ENCODE results near the gene PYDC1.
"Not testable (repeated sequence)": the region's sequence is repeated elsewhere in the genome, so short reads cannot be mapped to it uniquely, and the experiment has no call there.

The PYDC1 gene

GRCh38 chr16:31184888-31185287 lies 32.0 kb downstream of the PYDC1 start:
- Histone ChIP-seq H3K9me3 (ENCODE audit: control insufficient read depth, insufficient read depth, low read length) (no peaks in the 10 kb centered on the region), H3K36me3 (ENCODE audit: insufficient read depth, low read length) (peaks cover 67% of the 10 kb centered on the region), H3K9ac (ENCODE audit: low read depth, low read length) (no peak overlapping the region), H3K4me1 (ENCODE audit: insufficient read depth, low read length) (peaks cover 2% of the 10 kb centered on the region; the same call in 1 of the 2 replicates)

- H3K36me3 ChIP-seq (ENCODE audit: insufficient read depth, low read length): peaks cover 56% of the 10 kb centered on the region
- H3K9me3 ChIP-seq (ENCODE audit: control insufficient read depth, insufficient read depth, low read length): no peaks in the 10 kb centered on the region
- no peak overlapping the region for H3K9ac ChIP-seq (ENCODE audit: low read depth, low read length)
- peaks cover 2% of the 10 kb centered on the region; the same call in 1 of the 2 replicates for H3K4me1 ChIP-seq (ENCODE audit: insufficient read depth, low read length)
Observed at GRCh38 chr16:31183432-31184428, 33.2 kb downstream of the PYDC1 start.

GRCh38 chr16:31182391-31182790 lies 34.5 kb downstream of the PYDC1 start:
- H3K9me3 ChIP-seq (ENCODE audit: control insufficient read depth, insufficient read depth, low read length): no peaks in the 10 kb centered on the region
- H3K36me3 ChIP-seq (ENCODE audit: insufficient read depth, low read length): peaks cover 42% of the 10 kb centered on the region
- peaks cover 2% of the 10 kb centered on the region; the same call in 1 of the 2 replicates for H3K4me1 ChIP-seq (ENCODE audit: insufficient read depth, low read length)
- H3K9ac ChIP-seq (ENCODE audit: low read depth, low read length): peak overlapping the region; percentile 77; the same call in 1 of the 2 replicates

GRCh38 chr16:31181102-31181830 lies 35.7 kb downstream of the PYDC1 start:
- Histone ChIP-seq H3K4me1 (ENCODE audit: insufficient read depth, low read length) (peaks cover 2% of the 10 kb centered on the region; the same call in 1 of the 2 replicates), H3K9me3 (ENCODE audit: control insufficient read depth, insufficient read depth, low read length) (no peaks in the 10 kb centered on the region), H3K36me3 (ENCODE audit: insufficient read depth, low read length) (peaks cover 31% of the 10 kb centered on the region)

GRCh38 chr16:31179747-31180459 lies 37.0 kb downstream of the PYDC1 start, which contains the start of gene FUS:
TSS of gene FUS (plus strand) at chr16:31180139. CDS start at chr16:31180215, 76 bp downstream.
- Histone ChIP-seq H3K9ac (ENCODE audit: low read depth, low read length) (peak within 1 kb of the TSS; percentile 77), H3K9me3 (ENCODE audit: control insufficient read depth, insufficient read depth, low read length) (no peaks in the 10 kb centered on the region), H3K4me1 (ENCODE audit: insufficient read depth, low read length) (peaks cover 2% of the 10 kb centered on the region; the same call in 1 of the 2 replicates), H3K36me3 (ENCODE audit: insufficient read depth, low read length) (peaks cover 18% of the 10 kb centered on the region)

More at GRCh38 chr16:31181102-31181830, 35.7 kb downstream of the PYDC1 start:
- H3K9ac ChIP-seq (ENCODE audit: low read depth, low read length): peak overlapping the region; percentile 77

- no peaks in the 10 kb centered on the region for H3K9me3 ChIP-seq (ENCODE audit: control insufficient read depth, insufficient read depth, low read length)
- peaks cover 2% of the 10 kb centered on the region; the same call in 1 of the 2 replicates for H3K4me1 ChIP-seq (ENCODE audit: insufficient read depth, low read length)
- H3K9ac ChIP-seq (ENCODE audit: low read depth, low read length): peak overlapping the region; percentile 77
- H3K36me3 ChIP-seq (ENCODE audit: insufficient read depth, low read length): peaks cover 18% of the 10 kb centered on the region
Observed at GRCh38 chr16:31179219-31179746, 37.7 kb downstream of the PYDC1 start.

- 0 out of 2 replicates have a peak, but pooled peaks cover under 1% of the 10 kb centered on the region for H3K36me3 ChIP-seq (ENCODE audit: insufficient read depth, low read length)
- H3K9me3 ChIP-seq (ENCODE audit: control insufficient read depth, insufficient read depth, low read length): no peaks in the 10 kb centered on the region
- no peak overlapping the region for H3K9ac ChIP-seq (ENCODE audit: low read depth, low read length)
- H3K4me1 ChIP-seq (ENCODE audit: insufficient read depth, low read length): no peaks in the 10 kb centered on the region; the same call in 1 of the 2 replicates
Observed at GRCh38 chr16:31177136-31177535, 39.8 kb downstream of the PYDC1 start.

- not testable (repeated sequence) for H3K9ac ChIP-seq (ENCODE audit: low read depth, low read length); H3K36me3 ChIP-seq (ENCODE audit: insufficient read depth, low read length); H3K9me3 ChIP-seq (ENCODE audit: control insufficient read depth, insufficient read depth, low read length)
- peaks cover 12% of the 10 kb centered on the region for H3K4me1 ChIP-seq (ENCODE audit: insufficient read depth, low read length)
Observed at GRCh38 chr16:31170048-31170447, 46.9 kb downstream of the PYDC1 start.

GRCh38 chr16:31168848-31169247 lies 48.1 kb downstream of the PYDC1 start:
- no peak overlapping the region for H3K9ac ChIP-seq (ENCODE audit: low read depth, low read length)
- no peaks in the 10 kb centered on the region; the same call in 1 of the 2 replicates for H3K9me3 ChIP-seq (ENCODE audit: control insufficient read depth, insufficient read depth, low read length)
- H3K36me3 ChIP-seq (ENCODE audit: insufficient read depth, low read length): no peaks in the 10 kb centered on the region
- peaks cover 12% of the 10 kb centered on the region for H3K4me1 ChIP-seq (ENCODE audit: insufficient read depth, low read length)

- Histone ChIP-seq H3K9me3 (ENCODE audit: control insufficient read depth, insufficient read depth, low read length) (no peaks in the 10 kb centered on the region; the same call in 1 of the 2 replicates), H3K9ac (ENCODE audit: low read depth, low read length) (no peak overlapping the region)
Observed at GRCh38 chr16:31167315-31167714, 49.6 kb downstream of the PYDC1 start.

More at GRCh38 chr16:31167315-31167714, 49.6 kb downstream of the PYDC1 start:
- peaks cover 12% of the 10 kb centered on the region for H3K4me1 ChIP-seq (ENCODE audit: insufficient read depth, low read length)
- H3K36me3 ChIP-seq (ENCODE audit: insufficient read depth, low read length): no peaks in the 10 kb centered on the region
